Activated effector memory CD4-positive, alpha-beta T cell treated with anti-CD3 and anti-CD28 coated beads, Interleukin-2, amount 50 U/mL, for 16 hours (primary cell): ENCODE measurements around the gene ANKRD13B.

ENCODE experiments used
- DNase-seq: peaks from one replicate; pipeline ENCODE4 v3.0.0-alpha.2; 2020

The ANKRD13B gene

DNA sequence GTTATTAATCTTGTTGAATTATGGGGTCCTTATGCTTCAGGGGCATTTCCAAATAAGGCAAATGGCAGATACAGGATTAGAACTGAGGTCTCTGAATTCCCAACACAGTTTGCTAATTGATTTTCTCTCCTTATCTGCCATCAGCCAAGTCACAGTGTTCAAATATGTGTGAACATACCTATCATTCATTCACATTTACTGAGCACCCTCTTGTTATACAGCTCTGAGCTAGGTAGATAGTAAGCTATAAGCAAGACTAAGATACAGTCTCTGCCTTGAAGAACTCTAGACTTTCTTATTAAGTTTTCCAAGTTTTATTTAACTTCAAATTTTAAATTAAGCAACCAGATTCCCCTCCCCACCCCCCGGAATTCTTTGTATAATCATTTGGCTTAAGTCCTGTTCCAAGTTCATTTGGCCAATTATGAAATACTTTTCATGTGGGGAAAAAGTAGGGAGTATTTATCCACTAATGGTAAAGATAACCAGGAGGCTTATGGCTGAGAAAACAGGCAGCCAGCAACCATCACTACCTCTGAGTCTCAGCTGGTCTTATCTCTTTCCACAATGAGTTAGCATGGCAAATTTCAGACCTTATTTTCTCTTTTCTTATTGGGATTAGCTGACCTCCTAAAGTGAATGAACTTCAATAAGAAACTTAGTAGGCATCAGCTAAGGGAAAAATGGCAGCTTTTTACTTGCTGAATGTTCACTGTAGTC is 61.2 kb downstream of the ANKRD13B start:
- no peak for DNase-seq

DNA sequence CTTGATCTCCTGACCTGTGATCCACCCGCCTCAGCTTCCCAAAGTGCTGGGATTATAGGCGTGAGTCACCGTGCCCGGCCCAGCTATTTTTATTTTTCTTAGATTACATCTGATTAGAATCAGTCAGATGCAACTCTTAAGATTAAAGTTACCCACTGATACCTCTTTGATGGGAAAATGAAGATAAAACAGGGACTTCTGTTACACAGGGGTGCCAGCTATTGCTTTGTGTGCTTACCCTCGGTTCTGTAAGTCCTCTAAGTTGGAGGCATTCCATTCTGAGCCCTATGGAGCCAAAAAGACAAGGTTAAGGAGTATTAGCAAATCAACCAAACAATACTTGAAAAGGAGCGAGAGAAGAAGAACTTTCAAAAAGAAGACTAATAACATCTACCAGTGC is 62.4 kb downstream of the ANKRD13B start:
- no peak for DNase-seq

DNA sequence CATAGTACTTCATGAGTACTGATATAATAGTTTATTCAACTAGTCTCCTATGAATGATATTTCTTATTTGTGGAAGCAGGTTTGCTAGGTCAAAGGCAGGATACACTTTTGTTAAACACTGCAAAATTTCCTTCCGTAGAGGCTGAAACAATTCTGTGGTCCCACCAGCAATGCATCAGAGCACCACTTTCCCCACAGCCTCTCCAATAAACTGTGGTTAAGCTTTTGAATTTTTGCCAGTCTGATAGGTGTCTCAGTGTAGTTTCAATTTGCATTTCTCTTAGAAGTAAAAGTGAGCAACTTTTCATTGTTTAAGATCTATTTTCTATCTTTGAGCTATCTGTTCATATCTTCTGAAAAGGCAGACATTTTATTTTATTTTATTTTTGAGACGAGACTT is 66.2 kb downstream of the ANKRD13B start:
- no peak for DNase-seq

DNA sequence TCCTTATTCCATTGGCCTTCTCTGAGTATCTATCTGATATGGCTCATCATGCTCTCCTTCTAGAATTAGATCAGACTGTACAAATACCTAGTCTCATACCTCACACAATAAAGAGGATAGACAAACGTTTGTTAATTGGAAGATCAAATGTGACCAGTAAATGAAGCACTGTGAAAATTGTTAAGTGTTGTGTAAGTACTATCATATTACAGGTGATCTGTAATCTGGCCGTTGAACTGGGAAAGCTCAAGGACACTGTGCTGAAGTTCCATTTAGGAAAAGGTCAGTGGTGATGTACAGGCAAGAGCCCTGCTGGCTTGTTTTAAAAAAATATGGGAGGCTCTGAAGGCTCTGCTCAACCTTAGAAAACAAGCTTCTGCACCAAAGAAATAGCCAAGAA is 68.3 kb downstream of the ANKRD13B start:
- no peak for DNase-seq

DNA sequence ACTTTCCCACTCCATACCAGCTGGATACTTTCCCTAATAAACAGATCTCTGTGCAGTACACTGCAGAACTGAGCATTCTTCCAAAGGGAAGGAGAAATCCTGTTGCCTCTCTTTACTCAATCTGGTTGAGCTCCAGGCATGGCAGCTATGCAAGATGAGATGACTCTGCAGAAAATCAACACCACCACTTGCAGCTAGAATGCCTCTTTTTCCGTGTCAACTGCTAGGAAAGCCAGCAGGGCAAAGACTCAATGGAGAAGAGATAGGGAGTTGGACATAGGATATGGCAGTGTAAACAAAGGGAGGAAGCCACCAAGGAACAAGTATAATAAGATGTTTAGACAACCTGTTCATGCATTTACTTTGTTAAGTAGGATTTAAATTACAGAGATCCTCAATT is 70.2 kb downstream of the ANKRD13B start:
- no peak for DNase-seq
